HepG2 (cell line): ENCODE measurements around the gene PTF1A.

Experiments used
- DRAP1 ChIP-seq: IDR thresholded peaks from 2 replicates; pipeline ENCODE4 v1.6.1; 2016; ENCODE audit warnings: missing genetic modification reagents, missing compliant biosample characterization
- MEF2D ChIP-seq: sonication (generic); formaldehyde crosslinking; IDR thresholded peaks from 2 replicates; pipeline ENCODE4 v1.5.1; 2020; ENCODE audit warnings: mild to moderate bottlenecking, missing genetic modification reagents
- MZF1 ChIP-seq: sonication (generic); formaldehyde crosslinking; IDR thresholded peaks from 2 replicates; pipeline ENCODE4 v1.8.1; 2023; ENCODE audit warnings: mild to moderate bottlenecking, missing genetic modification reagents, borderline replicate concordance
- NR2F2 ChIP-seq: IDR thresholded peaks from 2 replicates; pipeline ENCODE4 v1.6.1; 2012; ENCODE audit warnings: low read depth, inconsistent platforms, borderline replicate concordance
- REPIN1 ChIP-seq: sonication (generic); formaldehyde crosslinking; IDR thresholded peaks from 2 replicates; pipeline ENCODE4 v1.8.0; 2022; ENCODE audit warnings: missing genetic modification reagents, low read depth, mild to moderate bottlenecking, borderline replicate concordance
- TARDBP ChIP-seq: sonication (generic); formaldehyde crosslinking; IDR thresholded peaks from 2 replicates; pipeline ENCODE4 v1.8.0; 2022; ENCODE audit warnings: mild to moderate bottlenecking, missing genetic modification reagents
- USF2 ChIP-seq, 2 experiments: sonication (generic) in 1 of 2; formaldehyde crosslinking in 1 of 2; IDR thresholded peaks; 2 replicates each; pipeline versions ENCODE4 v1.5.1 to v1.6.1; 2011 to 2020; ENCODE audit warnings: borderline replicate concordance in 1 of 2, low read depth in 1 of 2, low read length in 1 of 2, mild to moderate bottlenecking in 1 of 2, missing genetic modification reagents in 1 of 2, moderate library complexity in 1 of 2
- ZNF770 ChIP-seq: sonication (generic); formaldehyde crosslinking; IDR thresholded peaks from 2 replicates; pipeline ENCODE4 v1.5.0; 2020; ENCODE audit warnings: mild to moderate bottlenecking, missing genetic modification reagents

- TF ChIP-seq REPIN1 (CRISPR knock-in tag) (no peak), MEF2D (CRISPR knock-in tag) (no peak), USF2 (IDR thresholded peaks at IDR 0.05; ENCODE audit: low read depth, low read length) (no peak), USF2 (CRISPR knock-in tag; IDR thresholded peaks at IDR 0.05; ENCODE audit: borderline replicate concordance) (no peak), DRAP1 (CRISPR knock-in tag) (no peak), TARDBP (CRISPR knock-in tag) (no peak), ZNF770 (CRISPR knock-in tag) (no peak), MZF1 (CRISPR knock-in tag) (no peak), NR2F2 (no peak)
Observed at GRCh38 chr10:23192712-23193434, 761 bp downstream of the PTF1A start.
